Breast epithelium (tissue), 3 donors: ENCODE data around the gene MEF2B.
"Not testable (repeated sequence)": the region's sequence is repeated elsewhere in the genome, so short reads cannot be mapped to it uniquely, and the experiment has no call there.

Experiments
- POLR2A ChIP-seq: fragments of 450-650 bp; IDR thresholded peaks from one replicate; pipeline ENCODE4 v1.6.1; 2016; ENCODE audit warnings: antibody characterized with exemption, mild to moderate bottlenecking, moderate library complexity
- POLR2AphosphoS5 ChIP-seq, 3 donors: sonication (generic); formaldehyde crosslinking; IDR thresholded peaks; one replicate each; pipeline ENCODE4 v1.6.1; 2017; ENCODE audit warnings: antibody characterized with exemption in 3 of 3
- TF ChIP-seq, protein P1 (sequence below), 3 donors: fragments of 450-650 bp; IDR thresholded peaks; one replicate each; pipeline ENCODE4 v1.5.1; 2016 to 2017; ENCODE audit warnings: antibody characterized with exemption in 3 of 3, mild to moderate bottlenecking in 3 of 3, moderate library complexity in 3 of 3

DNA sequence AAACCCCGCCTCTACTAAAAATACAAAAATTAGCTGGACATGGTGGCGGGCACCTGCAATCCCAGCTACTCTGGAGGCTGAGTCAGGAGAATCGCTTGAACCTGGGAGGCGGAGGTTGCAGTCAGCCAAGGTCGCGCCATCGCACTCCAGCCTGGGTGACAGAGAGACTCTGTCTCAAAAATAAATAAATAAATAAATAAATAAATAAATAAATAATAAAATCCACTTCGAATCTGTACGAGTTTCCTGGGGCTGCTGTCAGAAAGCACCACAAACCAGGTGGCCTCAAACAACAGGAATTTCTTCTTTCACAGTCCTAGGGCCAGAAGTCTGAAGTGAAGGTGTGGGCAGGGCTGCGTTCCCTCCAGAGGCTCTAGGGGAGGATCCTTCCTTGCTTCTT is 67.5 kb downstream of the MEF2B start:
- TF ChIP-seq, protein P1, sequence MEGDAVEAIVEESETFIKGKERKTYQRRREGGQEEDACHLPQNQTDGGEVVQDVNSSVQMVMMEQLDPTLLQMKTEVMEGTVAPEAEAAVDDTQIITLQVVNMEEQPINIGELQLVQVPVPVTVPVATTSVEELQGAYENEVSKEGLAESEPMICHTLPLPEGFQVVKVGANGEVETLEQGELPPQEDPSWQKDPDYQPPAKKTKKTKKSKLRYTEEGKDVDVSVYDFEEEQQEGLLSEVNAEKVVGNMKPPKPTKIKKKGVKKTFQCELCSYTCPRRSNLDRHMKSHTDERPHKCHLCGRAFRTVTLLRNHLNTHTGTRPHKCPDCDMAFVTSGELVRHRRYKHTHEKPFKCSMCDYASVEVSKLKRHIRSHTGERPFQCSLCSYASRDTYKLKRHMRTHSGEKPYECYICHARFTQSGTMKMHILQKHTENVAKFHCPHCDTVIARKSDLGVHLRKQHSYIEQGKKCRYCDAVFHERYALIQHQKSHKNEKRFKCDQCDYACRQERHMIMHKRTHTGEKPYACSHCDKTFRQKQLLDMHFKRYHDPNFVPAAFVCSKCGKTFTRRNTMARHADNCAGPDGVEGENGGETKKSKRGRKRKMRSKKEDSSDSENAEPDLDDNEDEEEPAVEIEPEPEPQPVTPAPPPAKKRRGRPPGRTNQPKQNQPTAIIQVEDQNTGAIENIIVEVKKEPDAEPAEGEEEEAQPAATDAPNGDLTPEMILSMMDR (IDR thresholded peaks at IDR 0.05) = not testable (repeated sequence)
- TF ChIP-seq POLR2A; POLR2AphosphoS5 (IDR thresholded peaks at IDR 0.05): not testable (repeated sequence)
